ENCODE results near the gene ZNF326.

ZNF326 gene

GRCh38 chr1:90012300-90012699 is 17.4 kb downstream of the ZNF326 start:
- TF ChIP-seq PAX5 (IDR thresholded peaks at IDR 0.05; ENCODE audit: insufficient read depth, low read length, severe bottlenecking): no peak
- TF ChIP-seq POLR2A (IDR thresholded peaks at IDR 0.05; ENCODE audit: low read depth, low read length): no peak
- no peak for TF ChIP-seq TAF1 (IDR thresholded peaks at IDR 0.05; ENCODE audit: low read depth, low read length)
- TF ChIP-seq SPI1 (IDR thresholded peaks at IDR 0.05; ENCODE audit: low read depth, low read length): no peak
- TF ChIP-seq POU2F2 (IDR thresholded peaks at IDR 0.05; ENCODE audit: low read depth, low read length): no peak
- no peak for TF ChIP-seq POLR2AphosphoS5 (IDR thresholded peaks at IDR 0.05; ENCODE audit: low read depth, low read length)
- FAIRE-seq: peak; percentile 20
- no peak for DNase-seq (ENCODE audit: insufficient read length, low spot score)

GRCh38 chr1:90023691-90024090 is 28.8 kb downstream of the ZNF326 start:
- TF ChIP-seq TAF1 (IDR thresholded peaks at IDR 0.05; ENCODE audit: low read depth, low read length) (no peak), POU2F2 (IDR thresholded peaks at IDR 0.05; ENCODE audit: low read depth, low read length) (no peak), SPI1 (IDR thresholded peaks at IDR 0.05; ENCODE audit: low read depth, low read length) (no peak), POLR2AphosphoS5 (IDR thresholded peaks at IDR 0.05; ENCODE audit: low read depth, low read length) (no peak), POLR2A (IDR thresholded peaks at IDR 0.05; ENCODE audit: low read depth, low read length) (no peak), PAX5 (IDR thresholded peaks at IDR 0.05; ENCODE audit: insufficient read depth, low read length, severe bottlenecking) (no peak)
- FAIRE-seq (no peak), DNase-seq (ENCODE audit: insufficient read length, low spot score) (no peak)

GRCh38 chr1:90027281-90027680 is 32.4 kb downstream of the ZNF326 start:
- no peak for TF ChIP-seq POLR2AphosphoS5 (IDR thresholded peaks at IDR 0.05; ENCODE audit: low read depth, low read length)
- TF ChIP-seq PAX5 (IDR thresholded peaks at IDR 0.05; ENCODE audit: insufficient read depth, low read length, severe bottlenecking): no peak
- no peak for TF ChIP-seq POLR2A (IDR thresholded peaks at IDR 0.05; ENCODE audit: low read depth, low read length)
- no peak for TF ChIP-seq POU2F2 (IDR thresholded peaks at IDR 0.05; ENCODE audit: low read depth, low read length)
- TF ChIP-seq TAF1 (IDR thresholded peaks at IDR 0.05; ENCODE audit: low read depth, low read length): no peak
- no peak for TF ChIP-seq SPI1 (IDR thresholded peaks at IDR 0.05; ENCODE audit: low read depth, low read length)
- FAIRE-seq: no peak
- no peak for DNase-seq (ENCODE audit: insufficient read length, low spot score)

GRCh38 chr1:90039652-90040051 is 44.7 kb downstream of the ZNF326 start:
- FAIRE-seq: no peak
- DNase-seq (ENCODE audit: insufficient read length, low spot score): no peak

GRCh38 chr1:90043586-90043985 is 48.7 kb downstream of the ZNF326 start:
- FAIRE-seq: no peak
- no peak for TF ChIP-seq PAX5 (IDR thresholded peaks at IDR 0.05; ENCODE audit: insufficient read depth, low read length, severe bottlenecking)
- no peak for TF ChIP-seq TAF1 (IDR thresholded peaks at IDR 0.05; ENCODE audit: low read depth, low read length)
- no peak for TF ChIP-seq SPI1 (IDR thresholded peaks at IDR 0.05; ENCODE audit: low read depth, low read length)
- TF ChIP-seq POU2F2 (IDR thresholded peaks at IDR 0.05; ENCODE audit: low read depth, low read length): no peak
- TF ChIP-seq POLR2A (IDR thresholded peaks at IDR 0.05; ENCODE audit: low read depth, low read length): no peak
- no peak for TF ChIP-seq POLR2AphosphoS5 (IDR thresholded peaks at IDR 0.05; ENCODE audit: low read depth, low read length)

More at GRCh38 chr1:90039652-90040051, 44.7 kb downstream of the ZNF326 start:
- no peak for TF ChIP-seq PAX5 (IDR thresholded peaks at IDR 0.05; ENCODE audit: insufficient read depth, low read length, severe bottlenecking)

GRCh38 chr1:90044346-90044745 is 49.4 kb downstream of the ZNF326 start:
- FAIRE-seq (no peak), DNase-seq (ENCODE audit: insufficient read length, low spot score) (no peak)
- TF ChIP-seq POU2F2 (IDR thresholded peaks at IDR 0.05; ENCODE audit: low read depth, low read length): no peak
- TF ChIP-seq PAX5 (IDR thresholded peaks at IDR 0.05; ENCODE audit: insufficient read depth, low read length, severe bottlenecking): no peak
- no peak for TF ChIP-seq POLR2A (IDR thresholded peaks at IDR 0.05; ENCODE audit: low read depth, low read length)
- no peak for TF ChIP-seq TAF1 (IDR thresholded peaks at IDR 0.05; ENCODE audit: low read depth, low read length)
- TF ChIP-seq POLR2AphosphoS5 (IDR thresholded peaks at IDR 0.05; ENCODE audit: low read depth, low read length): no peak
- no peak for TF ChIP-seq SPI1 (IDR thresholded peaks at IDR 0.05; ENCODE audit: low read depth, low read length)

More at GRCh38 chr1:90043586-90043985, 48.7 kb downstream of the ZNF326 start:
- no peak for DNase-seq (ENCODE audit: insufficient read length, low spot score)

GRCh38 chr1:90045853-90046563 is 51.1 kb downstream of the ZNF326 start:
- no peak for DNase-seq (ENCODE audit: insufficient read length, low spot score)
- no peak for FAIRE-seq
- TF ChIP-seq PAX5 (IDR thresholded peaks at IDR 0.05; ENCODE audit: insufficient read depth, low read length, severe bottlenecking) (no peak), POLR2AphosphoS5 (IDR thresholded peaks at IDR 0.05; ENCODE audit: low read depth, low read length) (no peak), POU2F2 (IDR thresholded peaks at IDR 0.05; ENCODE audit: low read depth, low read length) (no peak), TAF1 (IDR thresholded peaks at IDR 0.05; ENCODE audit: low read depth, low read length) (no peak), SPI1 (IDR thresholded peaks at IDR 0.05; ENCODE audit: low read depth, low read length) (no peak), POLR2A (IDR thresholded peaks at IDR 0.05; ENCODE audit: low read depth, low read length) (no peak)

- no peak for FAIRE-seq
- DNase-seq (ENCODE audit: insufficient read length, low spot score): no peak
- no peak for TF ChIP-seq POLR2AphosphoS5 (IDR thresholded peaks at IDR 0.05; ENCODE audit: low read depth, low read length)
- no peak for TF ChIP-seq SPI1 (IDR thresholded peaks at IDR 0.05; ENCODE audit: low read depth, low read length)
- no peak for TF ChIP-seq PAX5 (IDR thresholded peaks at IDR 0.05; ENCODE audit: insufficient read depth, low read length, severe bottlenecking)
- no peak for TF ChIP-seq POLR2A (IDR thresholded peaks at IDR 0.05; ENCODE audit: low read depth, low read length)
- TF ChIP-seq POU2F2 (IDR thresholded peaks at IDR 0.05; ENCODE audit: low read depth, low read length): no peak
- TF ChIP-seq TAF1 (IDR thresholded peaks at IDR 0.05; ENCODE audit: low read depth, low read length): no peak
Observed at GRCh38 chr1:90046635-90047034, 51.7 kb downstream of the ZNF326 start.

- FAIRE-seq: no peak
- DNase-seq (ENCODE audit: insufficient read length, low spot score): no peak
- TF ChIP-seq TAF1 (IDR thresholded peaks at IDR 0.05; ENCODE audit: low read depth, low read length) (no peak), POU2F2 (IDR thresholded peaks at IDR 0.05; ENCODE audit: low read depth, low read length) (no peak), POLR2A (IDR thresholded peaks at IDR 0.05; ENCODE audit: low read depth, low read length) (no peak), POLR2AphosphoS5 (IDR thresholded peaks at IDR 0.05; ENCODE audit: low read depth, low read length) (no peak), SPI1 (IDR thresholded peaks at IDR 0.05; ENCODE audit: low read depth, low read length) (no peak), PAX5 (IDR thresholded peaks at IDR 0.05; ENCODE audit: insufficient read depth, low read length, severe bottlenecking) (no peak)
Observed at GRCh38 chr1:90048043-90048442, 53.1 kb downstream of the ZNF326 start.
